DMS 273 treated with DMSO at 0.1 percent for 48 hours (cell line): ENCODE results near the gene VAMP5.

Source experiments
- DNase-seq: peaks from one replicate; lab custom pipeline; 2025; lab: John Stamatoyannopoulos, UW

Gene VAMP5

DNA sequence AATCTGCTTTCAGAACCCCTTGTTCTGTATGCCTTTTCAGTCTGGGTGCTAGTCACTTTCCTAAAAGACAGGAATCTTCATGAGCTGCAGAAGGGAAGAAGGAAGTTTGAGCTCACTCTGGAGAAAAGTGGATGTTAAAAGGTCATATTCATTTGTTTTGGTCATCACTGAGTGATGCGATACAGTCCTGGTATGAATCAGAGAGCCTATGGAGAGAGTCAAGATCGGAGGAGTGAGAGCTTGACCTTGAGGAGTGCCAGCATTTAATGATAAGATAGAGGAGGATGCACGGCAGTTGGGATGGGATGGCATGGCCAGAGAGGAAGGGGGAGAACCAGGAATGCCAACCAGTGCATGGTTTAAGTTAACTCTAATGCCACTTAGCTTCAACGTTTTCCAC, 51.4 kb downstream of the VAMP5 start:
- DNase-seq = no peak

DNA sequence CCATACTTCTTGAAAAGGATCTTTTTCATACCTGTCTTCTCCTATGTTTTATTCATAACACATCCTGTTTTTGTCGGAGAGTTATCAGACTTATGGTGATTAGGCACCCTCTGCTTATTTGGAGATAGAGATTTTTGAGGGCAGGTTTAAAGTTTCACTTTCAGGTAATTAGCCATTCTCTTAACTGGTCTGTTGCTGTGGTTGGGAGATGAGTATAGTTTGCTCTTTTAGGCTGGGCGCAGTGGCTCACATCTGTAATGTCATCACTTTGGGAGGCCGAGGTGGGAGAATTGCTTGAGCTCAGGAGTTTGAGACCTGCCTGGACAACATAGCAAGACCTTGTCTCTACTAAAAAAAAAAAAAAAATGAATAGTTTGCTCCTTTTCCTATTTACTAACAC, 58.5 kb downstream of the VAMP5 start:
- DNase-seq = no peak
